PC-3 (cell line): Measurements from ENCODE around the gene USP12. TPM values are rescaled to one million over a fixed set of nuclear protein-coding genes. Genes with fewer than 3 reads are reported as not detected.

ENCODE experiments used
- ATAC-seq: fragments of 200-7000 bp; cut with Tn5 transposase; 2 replicates; pipeline ENCODE4 v1.9.1; 2020; ENCODE audit warnings: mild to moderate bottlenecking, moderate library complexity
- BruUV-seq: library from RNA; stranded (reverse); fragments of 400-500 nt; replicated peaks from 2 replicates; lab custom pipeline; 2021; lab: Mats Ljungman, UMichigan
- CTCF ChIA-PET: fragments of 300-600 bp; sonication (Branson Sonifier 250); formaldehyde crosslinking; loops from one replicate; lab custom pipeline; 2022; ENCODE audit warnings: antibody characterized with exemption; lab: Charles Lee
- POLR2A ChIA-PET: fragments of 300-600 bp; sonication (Branson Sonifier 250); formaldehyde crosslinking; loops from one replicate; lab custom pipeline; 2022; ENCODE audit warnings: antibody characterized with exemption; ENCODE audit not compliant: unreplicated experiment; lab: Charles Lee
- DNase-seq: peaks from one replicate; pipeline ENCODE4 v3.0.0-alpha.2; 2015
- H2AFZ ChIP-seq: fragments of 300-600 bp; sonication (generic); 2 replicates; pipeline ENCODE4 v1.6.0; 2016; ENCODE audit warnings: antibody characterized with exemption, low read length
- H3F3A ChIP-seq: fragments of 300-600 bp; sonication (generic); one replicate; pipeline ENCODE4 v1.6.0; 2017; ENCODE audit warnings: antibody characterized with exemption, low read length, control low read depth, mild to moderate bottlenecking; ENCODE audit not compliant: unreplicated experiment
- H3K27ac ChIP-seq: fragments of 300-600 bp; sonication (generic); 2 replicates; pipeline ENCODE4 v1.5.1; 2016; ENCODE audit warnings: mild to moderate bottlenecking, low read length
- H3K27me3 ChIP-seq: fragments of 300-600 bp; sonication (generic); 2 replicates; pipeline ENCODE4 v1.6.1; 2016; ENCODE audit warnings: low read length, mixed read lengths
- H3K36me3 ChIP-seq: fragments of 300-600 bp; sonication (generic); 2 replicates; pipeline ENCODE4 v1.6.1; 2016; ENCODE audit warnings: low read depth, mixed run types, low read length, mixed read lengths
- H3K4me1 ChIP-seq: fragments of 300-600 bp; sonication (generic); 2 replicates; pipeline ENCODE4 v1.5.1; 2016; ENCODE audit warnings: low read length; ENCODE audit not compliant: insufficient read depth
- H3K4me2 ChIP-seq: fragments of 300-600 bp; sonication (generic); 2 replicates; pipeline ENCODE4 v1.6.0; 2016; ENCODE audit warnings: low read length
- H3K4me3 ChIP-seq: fragments of 300-600 bp; sonication (generic); 2 replicates; pipeline ENCODE4 v1.5.1; 2016; ENCODE audit warnings: mild to moderate bottlenecking, low read length, mixed read lengths
- H3K79me2 ChIP-seq: fragments of 300-600 bp; sonication (generic); 2 replicates; pipeline ENCODE4 v1.6.1; 2017; ENCODE audit warnings: low read length, mixed read lengths
- H3K9ac ChIP-seq: fragments of 300-600 bp; sonication (generic); 2 replicates; pipeline ENCODE4 v1.6.0; 2016; ENCODE audit warnings: mild to moderate bottlenecking, low read length
- H3K9me2 ChIP-seq: fragments of 300-600 bp; sonication (generic); replicated peaks from 2 replicates; pipeline ENCODE4 v1.6.1; 2016; ENCODE audit warnings: mixed run types, low read length, mixed read lengths
- H3K9me3 ChIP-seq: fragments of 300-600 bp; sonication (generic); 2 replicates; pipeline ENCODE4 v1.6.1; 2016; ENCODE audit warnings: low read length, mixed read lengths
- H4K20me1 ChIP-seq: fragments of 300-600 bp; sonication (generic); 2 replicates; pipeline ENCODE4 v1.6.1; 2016; ENCODE audit warnings: low read length, mixed read lengths
- EZH2 ChIP-seq: fragments of 300-600 bp; sonication (generic); IDR thresholded peaks from one replicate; pipeline ENCODE4 v1.6.1; 2017; ENCODE audit warnings: antibody characterized with exemption, mild to moderate bottlenecking, low read length; ENCODE audit not compliant: unreplicated experiment
- EZH2phosphoT487 ChIP-seq: fragments of 300-600 bp; sonication (generic); IDR thresholded peaks from 2 replicates; pipeline ENCODE4 v1.6.1; 2018; ENCODE audit warnings: mild to moderate bottlenecking, antibody characterized with exemption, low read length, borderline replicate concordance
- intact Hi-C: fragments of 100-400 bp; cut with micrococcal nuclease; formaldehyde crosslinking; loops from 2 replicates; pipeline ENCODE4 v1.9.0; 2023
- total RNA-seq: library from RNA; depleted of rRNA; stranded (reverse); fragments of >200 nt; gene quantifications from 2 replicates; pipeline ENCODE4 v1.2.3, GENCODE V29; 2014
- TF ChIP-seq, protein P1 (sequence below): fragments of 300-600 bp; sonication (generic); conservative IDR thresholded peaks from 2 replicates; pipeline ENCODE4 v1.5.1; 2017; ENCODE audit warnings: antibody characterized with exemption, low read depth, mild to moderate bottlenecking, low read length

USP12 gene
- total RNA-seq, 1 experiment from 2014 or later = 24.2 TPM

DNA sequence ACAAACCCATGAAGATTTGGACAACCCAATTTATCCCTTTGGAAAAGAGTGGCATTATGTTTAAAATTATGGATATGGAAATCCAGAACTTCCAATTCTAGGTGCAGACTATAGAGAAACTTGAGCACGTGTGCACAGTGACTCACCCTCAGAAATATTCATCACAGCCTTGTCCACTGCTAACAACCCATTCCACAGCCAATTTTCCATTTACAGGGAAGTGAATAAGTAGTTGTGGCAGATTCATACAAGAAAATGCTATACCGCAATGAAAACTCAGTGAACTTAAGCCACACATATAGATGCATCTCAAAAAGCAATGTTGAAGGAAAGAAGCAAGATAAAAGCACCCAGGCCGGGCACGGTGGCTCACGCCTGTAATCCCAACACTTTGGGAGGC, 133.3 kb downstream of the USP12 start:
- ChIA-PET CTCF (no interaction called here), POLR2A (no interaction called here)
- BruUV-seq = no TSS peak
- DNase-seq (peak; percentile 79), ATAC-seq (peak; percentile 39)
- no peaks in the 10 kb centered on the region for H3K36me3 ChIP-seq
- H3K4me2 ChIP-seq = no peak overlapping the region
- TF ChIP-seq, protein P1, sequence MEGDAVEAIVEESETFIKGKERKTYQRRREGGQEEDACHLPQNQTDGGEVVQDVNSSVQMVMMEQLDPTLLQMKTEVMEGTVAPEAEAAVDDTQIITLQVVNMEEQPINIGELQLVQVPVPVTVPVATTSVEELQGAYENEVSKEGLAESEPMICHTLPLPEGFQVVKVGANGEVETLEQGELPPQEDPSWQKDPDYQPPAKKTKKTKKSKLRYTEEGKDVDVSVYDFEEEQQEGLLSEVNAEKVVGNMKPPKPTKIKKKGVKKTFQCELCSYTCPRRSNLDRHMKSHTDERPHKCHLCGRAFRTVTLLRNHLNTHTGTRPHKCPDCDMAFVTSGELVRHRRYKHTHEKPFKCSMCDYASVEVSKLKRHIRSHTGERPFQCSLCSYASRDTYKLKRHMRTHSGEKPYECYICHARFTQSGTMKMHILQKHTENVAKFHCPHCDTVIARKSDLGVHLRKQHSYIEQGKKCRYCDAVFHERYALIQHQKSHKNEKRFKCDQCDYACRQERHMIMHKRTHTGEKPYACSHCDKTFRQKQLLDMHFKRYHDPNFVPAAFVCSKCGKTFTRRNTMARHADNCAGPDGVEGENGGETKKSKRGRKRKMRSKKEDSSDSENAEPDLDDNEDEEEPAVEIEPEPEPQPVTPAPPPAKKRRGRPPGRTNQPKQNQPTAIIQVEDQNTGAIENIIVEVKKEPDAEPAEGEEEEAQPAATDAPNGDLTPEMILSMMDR = no peak
- TF ChIP-seq EZH2 (no peak), EZH2phosphoT487 (no peak)
- no peaks in the 10 kb centered on the region for H3F3A ChIP-seq
- H3K27me3 ChIP-seq = no peaks in the 10 kb centered on the region
- H3K9ac ChIP-seq = no peak overlapping the region
- no peaks in the 10 kb centered on the region for H3K9me2 ChIP-seq
- no peaks in the 10 kb centered on the region for H3K9me3 ChIP-seq
- peak overlapping the region; percentile 86 for H3K27ac ChIP-seq
- H3K4me3 ChIP-seq = no peak overlapping the region
- intact Hi-C loops = no loop called here
- peaks cover 63% of the 10 kb centered on the region for H3K4me1 ChIP-seq
- no peak overlapping the region for H2AFZ ChIP-seq
- no peaks in the 10 kb centered on the region for H3K79me2 ChIP-seq
- no peaks in the 10 kb centered on the region for H4K20me1 ChIP-seq

DNA sequence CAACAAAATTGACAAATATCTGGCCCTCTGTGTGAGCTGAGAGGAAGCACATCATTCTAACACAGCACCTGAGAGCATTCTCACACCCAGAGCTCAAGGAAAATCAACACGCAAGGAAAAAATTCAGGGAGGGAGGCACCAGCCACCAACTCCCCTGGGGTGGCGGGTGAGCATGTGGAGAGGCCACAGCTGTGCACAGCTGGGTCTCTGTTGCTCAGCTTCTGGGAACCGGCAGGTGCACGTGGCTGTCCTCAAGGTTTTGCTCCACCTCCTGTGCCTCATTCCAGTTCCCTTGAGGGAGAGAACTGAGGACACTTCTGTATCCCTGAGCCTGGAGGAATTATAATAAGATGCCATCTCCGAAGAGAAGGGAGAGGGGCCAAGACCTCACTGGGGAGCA, 134.0 kb downstream of the USP12 start:
- intact Hi-C loops = no loop called here
- Histone ChIP-seq H3K27ac (peak overlapping the region; percentile 86), H3K4me2 (peak overlapping the region; percentile 78; the same call in 1 of the 2 replicates), H3F3A (no peaks in the 10 kb centered on the region), H3K4me1 (peaks cover 58% of the 10 kb centered on the region), H3K36me3 (no peaks in the 10 kb centered on the region), H3K27me3 (no peaks in the 10 kb centered on the region), H2AFZ (no peak overlapping the region), H3K79me2 (no peaks in the 10 kb centered on the region), H4K20me1 (no peaks in the 10 kb centered on the region), H3K9ac (peak overlapping the region; percentile 51), H3K9me3 (no peaks in the 10 kb centered on the region), H3K9me2 (no peaks in the 10 kb centered on the region), H3K4me3 (no peak overlapping the region)
- ChIA-PET POLR2A (no interaction called here), CTCF (no interaction called here)
- no peak for TF ChIP-seq EZH2
- no peak for ATAC-seq
- BruUV-seq = no TSS peak
- DNase-seq = no peak

DNA sequence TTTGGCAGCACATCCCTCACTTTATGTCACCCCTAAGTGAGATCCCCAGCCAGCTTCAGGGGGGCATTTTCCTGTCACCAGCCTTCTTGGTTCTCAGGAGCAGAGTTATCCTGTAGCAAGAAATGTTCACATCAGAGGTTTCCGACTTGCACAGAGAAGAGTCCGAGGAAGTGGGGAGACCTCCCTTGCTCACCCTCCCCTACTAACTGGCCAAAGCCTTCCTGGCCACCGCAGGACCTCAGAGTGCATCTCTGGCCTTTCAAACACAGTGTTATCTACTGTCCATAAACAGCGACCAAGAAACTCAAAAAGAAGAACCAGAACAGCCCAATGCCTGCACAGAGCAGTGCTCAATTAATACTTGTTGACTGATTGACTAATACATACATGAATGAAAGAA, 134.4 kb downstream of the USP12 start:
- H4K20me1 ChIP-seq = no peaks in the 10 kb centered on the region
- ATAC-seq (no peak), DNase-seq (no peak)
- H3K4me2 ChIP-seq = peak overlapping the region; percentile 78
- no peaks in the 10 kb centered on the region for H3K9me3 ChIP-seq
- peak overlapping the region; percentile 51; the same call in 1 of the 2 replicates for H3K9ac ChIP-seq
- H3K4me3 ChIP-seq = no peak overlapping the region
- ChIA-PET CTCF (no interaction called here), POLR2A (no interaction called here)
- TF ChIP-seq, protein P1 = no peak
- TF ChIP-seq EZH2phosphoT487 = no peak
- no peak for TF ChIP-seq EZH2
- peak overlapping the region; percentile 86 for H3K27ac ChIP-seq
- no peaks in the 10 kb centered on the region for H3K9me2 ChIP-seq
- no TSS peak for BruUV-seq
- no peaks in the 10 kb centered on the region for H3F3A ChIP-seq
- peaks cover 57% of the 10 kb centered on the region for H3K4me1 ChIP-seq
- intact Hi-C loops = no loop called here
- no peaks in the 10 kb centered on the region for H3K27me3 ChIP-seq
- H3K36me3 ChIP-seq = no peaks in the 10 kb centered on the region
- H3K79me2 ChIP-seq = no peaks in the 10 kb centered on the region
- no peak overlapping the region for H2AFZ ChIP-seq
